Activated B cell treated with CpG ODN at 0.5 μM for 24 hours (primary cell): ENCODE measurements around the gene TSPAN15. TPM values are rescaled to one million over a fixed set of nuclear protein-coding genes. Genes with fewer than 3 reads are reported as not detected.

Source experiments
- ATAC-seq: fragments of 200-7000 bp; cut with Tn5 transposase; one replicate; pipeline ENCODE4 v1.10.0; 2021; ENCODE audit warnings: low read depth, mild to moderate bottlenecking, moderate library complexity
- CTCF ChIA-PET: fragments of 350-600 bp; sonication (Branson Sonifier 250); formaldehyde crosslinking; loops from one replicate; lab custom pipeline; 2021; ENCODE audit warnings: antibody characterized with exemption; lab: Charles Lee
- POLR2A ChIA-PET: fragments of 350-600 bp; sonication (Branson Sonifier 250); formaldehyde crosslinking; loops from one replicate; lab custom pipeline; 2021; ENCODE audit warnings: antibody characterized with exemption; lab: Charles Lee
- DNase-seq: peaks from one replicate; pipeline ENCODE4 v3.0.0; 2022
- H3K27ac Mint-ChIP-seq: one replicate; pipeline ENCODE4 v1.8.0; 2020; ENCODE audit warnings: mixed read lengths
- H3K27me3 Mint-ChIP-seq: one replicate; pipeline ENCODE4 v1.8.0; 2021; ENCODE audit warnings: mixed read lengths
- H3K36me3 Mint-ChIP-seq: one replicate; pipeline ENCODE4 v1.8.0; 2021; ENCODE audit warnings: low read depth, mixed read lengths
- H3K4me1 Mint-ChIP-seq: one replicate; pipeline ENCODE4 v1.8.0; 2021; ENCODE audit warnings: mixed read lengths
- H3K4me3 Mint-ChIP-seq: one replicate; pipeline ENCODE4 v1.8.0; 2020; ENCODE audit warnings: mild to moderate bottlenecking, mixed read lengths
- H3K9me3 Mint-ChIP-seq: one replicate; pipeline ENCODE4 v1.8.0; 2020; ENCODE audit warnings: mixed read lengths
- intact Hi-C: fragments of 100-400 bp; cut with micrococcal nuclease; formaldehyde crosslinking; loops from one replicate; pipeline ENCODE4 v1.15.1; 2024
- total RNA-seq: library from RNA; stranded (reverse); gene quantifications from 2 replicates; pipeline ENCODE4 v1.2.3, GENCODE V29; 2022
- TF ChIP-seq, protein P1 (sequence below): fragments of 200-600 bp; IDR thresholded peaks from one replicate; pipeline ENCODE4 v1.8.0; 2022; ENCODE audit warnings: antibody characterized with exemption, mild to moderate bottlenecking

The TSPAN15 gene
- total RNA-seq, 1 donor from 2014 or later: 0.35 TPM

DNA sequence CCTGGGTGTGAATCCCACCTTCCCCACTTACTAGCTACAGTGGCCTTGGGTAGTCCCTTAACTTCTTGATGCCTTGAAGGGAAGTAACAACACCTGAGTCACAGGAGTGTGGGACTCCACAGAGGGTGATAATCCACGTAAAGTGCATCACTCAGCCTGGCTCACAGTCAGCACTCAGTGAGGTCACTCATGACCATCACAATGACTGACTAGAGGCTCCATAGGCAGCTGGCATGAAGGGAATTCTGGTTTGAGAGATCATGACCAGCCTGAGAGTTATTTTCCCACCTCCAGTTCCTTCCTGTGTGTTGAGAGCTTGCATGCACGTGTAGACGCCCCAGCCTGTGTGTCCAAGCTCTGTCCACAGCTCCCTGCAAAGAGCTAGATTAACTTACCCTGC is 87.2 kb downstream of the TSPAN15 start:
- peaks cover 16% of the 10 kb centered on the region for H3K27me3 Mint-ChIP-seq
- no peaks in the 10 kb centered on the region for H3K4me1 Mint-ChIP-seq
- no peak overlapping the region for H3K27ac Mint-ChIP-seq
- POLR2A ChIA-PET: no interaction called here
- DNase-seq (no peak), ATAC-seq (no peak)
- TF ChIP-seq, protein P1, sequence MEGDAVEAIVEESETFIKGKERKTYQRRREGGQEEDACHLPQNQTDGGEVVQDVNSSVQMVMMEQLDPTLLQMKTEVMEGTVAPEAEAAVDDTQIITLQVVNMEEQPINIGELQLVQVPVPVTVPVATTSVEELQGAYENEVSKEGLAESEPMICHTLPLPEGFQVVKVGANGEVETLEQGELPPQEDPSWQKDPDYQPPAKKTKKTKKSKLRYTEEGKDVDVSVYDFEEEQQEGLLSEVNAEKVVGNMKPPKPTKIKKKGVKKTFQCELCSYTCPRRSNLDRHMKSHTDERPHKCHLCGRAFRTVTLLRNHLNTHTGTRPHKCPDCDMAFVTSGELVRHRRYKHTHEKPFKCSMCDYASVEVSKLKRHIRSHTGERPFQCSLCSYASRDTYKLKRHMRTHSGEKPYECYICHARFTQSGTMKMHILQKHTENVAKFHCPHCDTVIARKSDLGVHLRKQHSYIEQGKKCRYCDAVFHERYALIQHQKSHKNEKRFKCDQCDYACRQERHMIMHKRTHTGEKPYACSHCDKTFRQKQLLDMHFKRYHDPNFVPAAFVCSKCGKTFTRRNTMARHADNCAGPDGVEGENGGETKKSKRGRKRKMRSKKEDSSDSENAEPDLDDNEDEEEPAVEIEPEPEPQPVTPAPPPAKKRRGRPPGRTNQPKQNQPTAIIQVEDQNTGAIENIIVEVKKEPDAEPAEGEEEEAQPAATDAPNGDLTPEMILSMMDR: no peak
- no peaks in the 10 kb centered on the region for H3K36me3 Mint-ChIP-seq
- CTCF ChIA-PET: interaction anchor here (1.3 kb wide), 1 partner anchor 23 kb away, joined by 3 read pairs; no protein-coding TSS in a partner anchor
- intact Hi-C loops: no loop called here
- H3K9me3 Mint-ChIP-seq: peaks cover 27% of the 10 kb centered on the region
- H3K4me3 Mint-ChIP-seq: no peak overlapping the region

- TF ChIP-seq, protein P1: no peak
- peaks cover 20% of the 10 kb centered on the region for H3K9me3 Mint-ChIP-seq
- ChIA-PET CTCF (interaction anchor here (0.6 kb wide), 1 partner anchor 87 kb away, joined by 3 read pairs; no protein-coding TSS in a partner anchor), POLR2A (no interaction called here)
- intact Hi-C loops: no loop called here
- H3K36me3 Mint-ChIP-seq: no peaks in the 10 kb centered on the region
- H3K4me1 Mint-ChIP-seq: no peaks in the 10 kb centered on the region
- peaks cover 12% of the 10 kb centered on the region for H3K27me3 Mint-ChIP-seq
- no peak overlapping the region for H3K27ac Mint-ChIP-seq
- H3K4me3 Mint-ChIP-seq: no peak overlapping the region
- no peak for DNase-seq
- ATAC-seq: no peak
These were observed 90.2 kb downstream of the TSPAN15 start for GRCh38 chr10:69541463-69541862.

DNA sequence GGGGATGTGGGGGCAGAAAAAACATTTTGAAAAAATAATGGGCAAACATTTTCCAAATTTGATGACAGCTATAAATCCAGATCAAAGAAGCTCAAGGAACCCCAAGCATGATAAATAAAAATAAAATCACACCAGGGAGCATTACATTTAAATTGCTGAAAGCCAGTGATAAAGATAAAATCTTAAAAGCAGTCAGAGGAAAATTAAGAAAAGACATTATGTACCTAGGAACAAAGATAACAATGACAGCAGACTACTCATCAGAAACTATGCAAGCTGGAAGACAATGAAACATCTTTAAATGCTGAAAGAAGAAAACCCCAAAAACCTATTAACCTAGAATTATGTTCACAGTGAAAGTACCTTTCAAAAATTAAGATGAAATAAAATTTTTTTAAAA is 98.7 kb downstream of the TSPAN15 start:
- CTCF ChIA-PET: interaction anchor here (0.8 kb wide), 1 partner anchor 87 kb away, joined by 3 read pairs; no protein-coding TSS in a partner anchor
- POLR2A ChIA-PET: no interaction called here

DNA sequence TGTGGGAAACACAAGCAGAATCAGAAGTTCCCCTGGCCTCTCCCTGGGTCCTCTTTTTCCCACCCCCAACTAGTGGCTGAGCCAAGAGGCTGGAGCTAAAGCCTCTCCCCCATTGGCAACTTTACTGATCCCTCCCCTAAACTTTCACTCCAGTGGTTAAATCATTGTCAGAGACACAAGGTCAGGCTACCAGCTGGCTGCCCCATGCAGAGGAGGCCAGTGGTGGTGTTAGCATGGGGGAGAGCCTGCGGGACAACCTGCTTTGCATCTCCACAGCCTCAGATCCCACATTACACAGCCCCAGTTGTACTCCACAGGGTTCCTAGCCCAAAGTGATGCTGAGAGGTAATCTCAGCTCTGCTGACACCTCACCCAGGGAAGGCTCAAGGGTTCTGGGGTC is 101.0 kb downstream of the TSPAN15 start:
- Mint-ChIP-seq H3K4me1 (no peaks in the 10 kb centered on the region), H3K4me3 (no peak overlapping the region), H3K9me3 (peaks cover 18% of the 10 kb centered on the region), H3K27ac (no peak overlapping the region), H3K36me3 (no peaks in the 10 kb centered on the region), H3K27me3 (peaks cover 20% of the 10 kb centered on the region)
- TF ChIP-seq, protein P1: no peak
- ChIA-PET CTCF (no interaction called here), POLR2A (no interaction called here)
- intact Hi-C loops: no loop called here
- DNase-seq: no peak
- no peak for ATAC-seq

More for the DNA sequence above, 98.7 kb downstream of the TSPAN15 start:
- TF ChIP-seq, protein P1: no peak
- H3K27ac Mint-ChIP-seq: no peak overlapping the region
- no peak for ATAC-seq
- H3K4me1 Mint-ChIP-seq: no peaks in the 10 kb centered on the region
- H3K36me3 Mint-ChIP-seq: no peaks in the 10 kb centered on the region
- peaks cover 27% of the 10 kb centered on the region for H3K27me3 Mint-ChIP-seq
- intact Hi-C loops: no loop called here
- H3K9me3 Mint-ChIP-seq: peaks cover 20% of the 10 kb centered on the region
- no peak overlapping the region for H3K4me3 Mint-ChIP-seq
- no peak for DNase-seq

DNA sequence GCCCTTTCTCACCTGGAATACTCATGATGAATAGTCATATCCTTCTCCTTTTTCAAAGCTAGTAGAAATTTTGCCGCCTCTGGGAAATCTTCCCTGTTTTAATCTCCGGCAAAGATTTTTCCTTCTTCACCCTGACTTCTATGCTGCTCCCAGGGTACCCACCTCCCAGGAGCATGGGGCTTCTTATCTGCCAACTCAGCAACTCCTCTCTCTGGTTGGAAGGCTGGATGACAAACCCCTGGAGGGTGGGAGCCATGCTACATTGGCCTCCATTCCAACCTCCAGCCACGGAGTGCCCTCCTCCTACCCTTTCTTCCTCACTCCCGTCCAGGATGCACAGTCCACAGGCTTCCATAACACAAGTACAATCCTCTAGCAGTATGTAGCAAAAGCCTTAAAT is 102.1 kb downstream of the TSPAN15 start:
- no peak overlapping the region for H3K27ac Mint-ChIP-seq
- no peaks in the 10 kb centered on the region for H3K4me1 Mint-ChIP-seq
- peaks cover 13% of the 10 kb centered on the region for H3K9me3 Mint-ChIP-seq
- H3K27me3 Mint-ChIP-seq: peaks cover 18% of the 10 kb centered on the region
- ChIA-PET CTCF (no interaction called here), POLR2A (no interaction called here)
- H3K36me3 Mint-ChIP-seq: no peaks in the 10 kb centered on the region
- H3K4me3 Mint-ChIP-seq: no peak overlapping the region
- intact Hi-C loops: no loop called here
- ATAC-seq (no peak), DNase-seq (no peak)
- TF ChIP-seq, protein P1: no peak
